Activated CD8-positive, alpha-beta T cell treated with anti-CD3 and anti-CD28 coated beads for 36 hours (primary cell): ENCODE results near the gene ZBTB22. TPM values are rescaled to one million over a fixed set of nuclear protein-coding genes. Genes with fewer than 3 reads are reported as not detected.
"Not testable (repeated sequence)": the region's sequence is repeated elsewhere in the genome, so short reads cannot be mapped to it uniquely, and the experiment has no call there.

ENCODE experiments used
- ATAC-seq: fragments of 200-7000 bp; cut with Tn5 transposase; one replicate; pipeline ENCODE4 v1.10.0; 2021; ENCODE audit warnings: mild to moderate bottlenecking, moderate library complexity
- CTCF ChIA-PET: fragments of 350-600 bp; sonication (Branson Sonifier 250); formaldehyde crosslinking; loops from one replicate; lab custom pipeline; 2021; ENCODE audit warnings: antibody characterized with exemption; lab: Charles Lee
- POLR2A ChIA-PET: fragments of 350-600 bp; sonication (Branson Sonifier 250); formaldehyde crosslinking; loops from one replicate; lab custom pipeline; 2021; ENCODE audit warnings: antibody characterized with exemption; lab: Charles Lee
- DNase-seq: peaks from one replicate; pipeline ENCODE4 v3.0.0-alpha.2; 2020
- H3K27ac Mint-ChIP-seq: one replicate; pipeline ENCODE4 v1.8.0; 2021; ENCODE audit warnings: mild to moderate bottlenecking, mixed read lengths
- H3K27me3 Mint-ChIP-seq: one replicate; pipeline ENCODE4 v1.8.0; 2021; ENCODE audit warnings: mixed read lengths
- H3K36me3 Mint-ChIP-seq: one replicate; pipeline ENCODE4 v1.8.0; 2021; ENCODE audit warnings: low read depth, mixed read lengths
- H3K4me1 Mint-ChIP-seq: one replicate; pipeline ENCODE4 v1.8.0; 2021; ENCODE audit warnings: low read depth, mixed read lengths
- H3K4me3 Mint-ChIP-seq: one replicate; pipeline ENCODE4 v1.8.0; 2021; ENCODE audit warnings: mild to moderate bottlenecking, moderate library complexity, mixed read lengths
- H3K9me3 Mint-ChIP-seq: one replicate; pipeline ENCODE4 v1.8.0; 2021; ENCODE audit warnings: mixed read lengths
- CTCF ChIP-seq: fragments of 200-600 bp; IDR thresholded peaks from one replicate; pipeline ENCODE4 v1.8.0; 2022; ENCODE audit warnings: antibody characterized with exemption, mild to moderate bottlenecking
- intact Hi-C: fragments of 100-400 bp; cut with micrococcal nuclease; formaldehyde crosslinking; loops from one replicate; pipeline ENCODE4 v1.10.0; 2022
- total RNA-seq, 2 experiments: library from RNA; stranded (reverse); gene quantifications; one replicate each; pipeline ENCODE4 v1.2.3, GENCODE V29; 2021

The ZBTB22 gene, protein sequence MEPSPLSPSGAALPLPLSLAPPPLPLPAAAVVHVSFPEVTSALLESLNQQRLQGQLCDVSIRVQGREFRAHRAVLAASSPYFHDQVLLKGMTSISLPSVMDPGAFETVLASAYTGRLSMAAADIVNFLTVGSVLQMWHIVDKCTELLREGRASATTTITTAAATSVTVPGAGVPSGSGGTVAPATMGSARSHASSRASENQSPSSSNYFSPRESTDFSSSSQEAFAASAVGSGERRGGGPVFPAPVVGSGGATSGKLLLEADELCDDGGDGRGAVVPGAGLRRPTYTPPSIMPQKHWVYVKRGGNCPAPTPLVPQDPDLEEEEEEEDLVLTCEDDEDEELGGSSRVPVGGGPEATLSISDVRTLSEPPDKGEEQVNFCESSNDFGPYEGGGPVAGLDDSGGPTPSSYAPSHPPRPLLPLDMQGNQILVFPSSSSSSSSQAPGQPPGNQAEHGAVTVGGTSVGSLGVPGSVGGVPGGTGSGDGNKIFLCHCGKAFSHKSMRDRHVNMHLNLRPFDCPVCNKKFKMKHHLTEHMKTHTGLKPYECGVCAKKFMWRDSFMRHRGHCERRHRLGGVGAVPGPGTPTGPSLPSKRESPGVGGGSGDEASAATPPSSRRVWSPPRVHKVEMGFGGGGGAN
- total RNA-seq, result 1 to 10 TPM; 7.2 to 7.5 TPM

DNA sequence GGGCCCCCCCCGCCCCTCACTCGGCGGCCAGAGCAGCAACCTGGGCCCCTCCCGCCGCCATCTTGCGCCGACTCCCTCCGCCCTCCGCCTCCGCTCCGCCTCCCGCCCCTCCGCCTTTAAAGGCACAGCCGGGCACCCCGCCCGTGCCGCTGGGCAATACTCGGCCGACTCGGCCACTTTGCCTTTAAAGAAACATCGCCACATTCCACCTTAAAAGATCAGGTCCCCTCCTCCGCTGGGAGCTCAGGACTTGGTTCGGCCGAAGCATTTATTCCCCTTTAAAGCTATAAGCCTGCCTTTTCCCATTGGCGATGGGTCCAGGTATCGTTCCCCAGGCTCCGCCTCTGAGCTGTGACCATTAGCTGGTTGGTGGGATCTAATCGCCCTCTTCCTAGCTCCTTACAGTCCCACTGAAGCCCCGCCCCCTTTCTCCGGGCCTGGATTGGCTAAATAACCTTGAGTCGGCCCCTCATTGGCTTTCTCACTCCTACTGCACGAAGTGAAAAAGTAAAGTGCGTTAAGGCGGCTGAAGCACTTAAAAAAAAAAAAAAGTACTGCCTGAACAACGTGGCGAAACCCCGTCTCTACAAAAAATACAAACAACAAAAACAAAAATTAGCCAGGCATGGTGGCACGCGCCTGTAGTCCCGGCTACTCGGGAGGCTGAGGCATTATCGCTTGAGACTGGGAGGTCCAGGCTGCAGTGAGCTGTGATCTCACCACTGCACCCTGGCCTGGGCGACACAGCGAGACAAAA, at the start of gene ZBTB22:
Gene ZBTB22 (minus strand): TSS at position 76 of the 757 bp plus-strand sequence. CDS start 828 bp downstream, outside the sequence.
- no peak for TF ChIP-seq CTCF
- intact Hi-C loops, result no loop called here
- peaks cover 61% of the 10 kb centered on the region for H3K36me3 Mint-ChIP-seq
- H3K9me3 Mint-ChIP-seq, result no peaks in the 10 kb centered on the region
- peaks cover 68% of the 10 kb centered on the region for H3K4me1 Mint-ChIP-seq
- peak within 1 kb of the TSS; percentile 97 for H3K4me3 Mint-ChIP-seq
- ATAC-seq (peak; percentile 67), DNase-seq (peak; percentile 100)
- ChIA-PET POLR2A (interaction anchor here (0.6 to 4.8 kb wide), 12 partner anchors 20 to 480 kb away, joined by 3 to 42 read pairs (median 4); partner anchors contain the start of genes PFDN6, RGL2, RPS18 and SYNGAP1), CTCF (interaction anchor here (0.6 to 1.5 kb wide), 7 partner anchors 19 to 289 kb away, joined by 3 to 6 read pairs (median 4); partner anchors contain the start of genes B3GALT4, PFDN6 and WDR46)
- H3K27me3 Mint-ChIP-seq, result no peaks in the 10 kb centered on the region
- H3K27ac Mint-ChIP-seq, result peak within 1 kb of the TSS; percentile 97

GRCh38 chr6:33367009-33367714, 49.6 kb upstream of the ZBTB22 start:
- no peak for ATAC-seq

DNA sequence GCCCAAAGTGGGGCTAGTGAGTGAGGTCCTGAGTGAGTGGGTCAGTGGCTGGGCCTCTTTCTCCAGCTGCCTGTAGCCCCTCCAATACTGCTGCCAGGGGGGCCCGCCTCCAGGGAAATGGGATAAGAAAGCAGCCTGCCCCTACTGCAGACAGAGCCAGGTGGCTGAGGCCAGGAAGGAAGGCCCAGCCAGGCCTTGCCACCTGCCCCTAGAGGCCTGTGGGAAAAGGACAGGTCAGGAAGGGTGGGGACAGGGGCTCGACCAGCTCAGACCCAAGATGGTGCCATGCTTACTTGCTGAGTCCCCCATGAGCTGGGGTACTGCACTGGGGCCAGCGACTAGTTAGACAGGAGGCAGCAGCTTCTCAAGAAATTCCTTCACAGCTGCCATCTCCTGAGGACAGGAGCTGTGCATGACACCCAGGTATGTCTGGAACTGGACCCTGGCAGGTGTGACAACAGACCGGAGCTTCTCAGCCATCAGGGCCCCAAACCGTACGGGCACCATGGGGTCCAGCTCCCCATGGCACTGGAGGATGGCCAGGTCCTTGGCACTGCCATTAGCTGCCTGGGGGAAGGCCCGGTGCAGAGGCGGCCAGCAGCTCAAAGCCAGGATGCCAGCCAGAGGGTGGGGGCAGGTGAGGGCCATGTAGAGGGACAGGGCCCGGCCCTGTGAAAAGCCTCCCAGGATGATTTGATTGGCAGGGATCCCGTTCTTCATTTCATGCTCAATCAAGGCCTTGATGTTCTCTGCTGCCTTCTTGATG, 47.8 kb upstream of the ZBTB22 start:
- H3K4me3 Mint-ChIP-seq, POLR2A ChIA-PET, H3K4me1 Mint-ChIP-seq, H3K27me3 Mint-ChIP-seq, DNase-seq, H3K36me3 Mint-ChIP-seq, intact Hi-C loops, ATAC-seq, H3K27ac Mint-ChIP-seq, H3K9me3 Mint-ChIP-seq: not testable (repeated sequence)
- CTCF ChIA-PET, result interaction anchor here (1.5 kb wide), 1 partner anchor 20 kb away, joined by 6 read pairs; no protein-coding TSS in a partner anchor

More at GRCh38 chr6:33367009-33367714, 49.6 kb upstream of the ZBTB22 start:
- Mint-ChIP-seq H3K27ac (no peak overlapping the region), H3K27me3 (no peaks in the 10 kb centered on the region), H3K4me1 (no peaks in the 10 kb centered on the region), H3K9me3 (no peaks in the 10 kb centered on the region), H3K36me3 (no peaks in the 10 kb centered on the region), H3K4me3 (no peak overlapping the region)
- CTCF ChIA-PET, result no interaction called here
- DNase-seq, result no peak
- POLR2A ChIA-PET, result no interaction called here
- intact Hi-C loops, result no loop called here
- TF ChIP-seq CTCF, result no peak

- ATAC-seq, DNase-seq, H3K9me3 Mint-ChIP-seq, H3K27ac Mint-ChIP-seq, H3K4me1 Mint-ChIP-seq, intact Hi-C loops, H3K36me3 Mint-ChIP-seq, H3K27me3 Mint-ChIP-seq, H3K4me3 Mint-ChIP-seq, POLR2A ChIA-PET: not testable (repeated sequence)
- CTCF ChIA-PET, result interaction anchor here (0.7 to 1.5 kb wide), 3 partner anchors 19 to 333 kb away, joined by 3 to 6 read pairs (median 3); no protein-coding TSS in a partner anchor
These were observed 47.1 kb upstream of the ZBTB22 start for GRCh38 chr6:33364475-33365205.

DNA sequence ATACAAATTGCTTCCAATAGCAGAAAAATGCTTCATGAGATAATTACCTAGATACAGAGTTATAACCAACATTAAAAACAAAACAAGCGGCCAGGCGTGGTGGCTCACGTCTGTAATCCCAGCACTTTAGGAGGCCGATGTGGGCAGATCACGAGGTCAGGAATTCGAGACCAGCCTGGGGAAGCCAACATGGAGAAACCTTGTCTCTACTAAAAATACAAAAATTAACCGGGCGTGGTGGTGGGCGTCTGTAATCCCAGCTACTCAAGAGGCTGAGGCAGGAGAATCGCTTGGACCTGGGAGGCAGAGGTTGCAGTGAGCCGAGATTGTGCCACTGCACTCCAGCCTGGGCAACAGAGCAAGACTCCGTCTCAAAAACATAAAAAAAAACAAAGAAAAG, 45.9 kb upstream of the ZBTB22 start:
- H3K4me1 Mint-ChIP-seq, H3K4me3 Mint-ChIP-seq, H3K36me3 Mint-ChIP-seq, DNase-seq, H3K9me3 Mint-ChIP-seq, H3K27me3 Mint-ChIP-seq, intact Hi-C loops, POLR2A ChIA-PET, H3K27ac Mint-ChIP-seq, ATAC-seq: not testable (repeated sequence)
- CTCF ChIA-PET, result interaction anchor here (1.0 to 1.2 kb wide), 3 partner anchors 18 to 72 kb away, joined by 3 read pairs; no protein-coding TSS in a partner anchor
